PC-3 (cell line): ENCODE measurements around the gene AVEN.
"Not testable (repeated sequence)": the region's sequence is repeated elsewhere in the genome, so short reads cannot be mapped to it uniquely, and the experiment has no call there.

Experiments used
- EZH2phosphoT487 ChIP-seq: fragments of 300-600 bp; sonication (generic); IDR thresholded peaks from 2 replicates; pipeline ENCODE4 v1.6.1; 2018; ENCODE audit warnings: mild to moderate bottlenecking, antibody characterized with exemption, low read length, borderline replicate concordance
- TF ChIP-seq, protein P1 (sequence below): fragments of 300-600 bp; sonication (generic); conservative IDR thresholded peaks from 2 replicates; pipeline ENCODE4 v1.5.1; 2017; ENCODE audit warnings: antibody characterized with exemption, low read depth, mild to moderate bottlenecking, low read length

DNA sequence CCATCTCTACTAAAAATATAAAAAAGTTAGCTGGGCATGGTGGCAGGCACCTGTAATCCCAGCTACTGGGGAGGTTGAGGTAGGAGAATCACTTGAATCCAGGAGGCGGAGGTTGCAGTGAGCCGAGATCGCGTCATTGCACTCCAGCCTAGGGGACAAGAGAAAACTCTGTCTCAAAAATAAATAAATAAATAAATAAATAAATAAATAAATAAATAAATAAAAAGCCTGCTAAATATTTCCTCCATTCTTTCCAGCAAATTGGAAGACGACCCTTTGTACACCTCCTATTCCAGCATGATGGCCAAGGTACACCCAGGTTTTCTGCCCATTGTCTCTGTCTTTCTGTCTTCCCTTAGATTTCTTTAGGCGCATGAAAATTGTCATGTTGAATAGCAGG is 219.5 kb downstream of the AVEN start:
- TF ChIP-seq, protein P1, sequence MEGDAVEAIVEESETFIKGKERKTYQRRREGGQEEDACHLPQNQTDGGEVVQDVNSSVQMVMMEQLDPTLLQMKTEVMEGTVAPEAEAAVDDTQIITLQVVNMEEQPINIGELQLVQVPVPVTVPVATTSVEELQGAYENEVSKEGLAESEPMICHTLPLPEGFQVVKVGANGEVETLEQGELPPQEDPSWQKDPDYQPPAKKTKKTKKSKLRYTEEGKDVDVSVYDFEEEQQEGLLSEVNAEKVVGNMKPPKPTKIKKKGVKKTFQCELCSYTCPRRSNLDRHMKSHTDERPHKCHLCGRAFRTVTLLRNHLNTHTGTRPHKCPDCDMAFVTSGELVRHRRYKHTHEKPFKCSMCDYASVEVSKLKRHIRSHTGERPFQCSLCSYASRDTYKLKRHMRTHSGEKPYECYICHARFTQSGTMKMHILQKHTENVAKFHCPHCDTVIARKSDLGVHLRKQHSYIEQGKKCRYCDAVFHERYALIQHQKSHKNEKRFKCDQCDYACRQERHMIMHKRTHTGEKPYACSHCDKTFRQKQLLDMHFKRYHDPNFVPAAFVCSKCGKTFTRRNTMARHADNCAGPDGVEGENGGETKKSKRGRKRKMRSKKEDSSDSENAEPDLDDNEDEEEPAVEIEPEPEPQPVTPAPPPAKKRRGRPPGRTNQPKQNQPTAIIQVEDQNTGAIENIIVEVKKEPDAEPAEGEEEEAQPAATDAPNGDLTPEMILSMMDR = not testable (repeated sequence)
- TF ChIP-seq EZH2phosphoT487 = not testable (repeated sequence)
